Measurements from ENCODE around the gene LAMB1. TPM values are rescaled to one million over a fixed set of nuclear protein-coding genes. Genes with fewer than 3 reads are reported as not detected.
A peak's percentile ranks its signal among the peaks of the same experiment; 100 is the strongest.

The LAMB1 gene
- total RNA-seq, 1 experiment from 2014 or later, result 240 TPM

DNA sequence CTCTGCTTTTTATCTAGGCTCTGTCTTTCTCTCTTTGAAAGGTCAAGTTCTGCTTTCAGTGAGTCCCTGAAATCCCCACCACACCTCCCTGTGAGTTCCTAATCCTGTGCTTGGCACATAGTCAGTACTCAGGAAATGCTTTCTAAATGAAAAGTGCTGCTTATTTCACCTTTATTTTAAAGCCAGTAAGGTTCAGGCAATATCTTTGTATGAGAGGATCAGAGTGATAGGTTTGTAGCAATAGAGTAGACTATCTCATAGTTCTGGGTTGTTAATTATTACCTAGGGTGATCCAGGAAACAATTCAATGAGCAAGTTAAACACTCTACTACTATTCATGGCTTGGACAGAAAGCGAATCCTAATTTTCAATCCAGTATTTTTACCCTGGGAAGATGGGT, 7.4 kb upstream of the LAMB1 start:
- Mint-ChIP-seq H3K9me3 (ENCODE audit: low read depth, unreplicated experiment) (peaks cover 2% of the 10 kb centered on the region), H3K36me3 (ENCODE audit: insufficient read depth, unreplicated experiment) (peaks cover 5% of the 10 kb centered on the region), H3K27me3 (ENCODE audit: unreplicated experiment) (no peaks in the 10 kb centered on the region), H3K4me3 (ENCODE audit: low read depth, unreplicated experiment) (no peak overlapping the region), H3K27ac (ENCODE audit: unreplicated experiment) (peak overlapping the region; percentile 30), H3K4me1 (ENCODE audit: low read depth, unreplicated experiment) (peaks cover 43% of the 10 kb centered on the region)
- DNase-seq, result no peak
- CTCF ChIA-PET, result no interaction called here
- intact Hi-C loops (cut with micrococcal nuclease; ENCODE audit: unreplicated experiment), result no loop called here
- no TSS peak for BruUV-seq (replicated peaks)
- TF ChIP-seq, protein P1, sequence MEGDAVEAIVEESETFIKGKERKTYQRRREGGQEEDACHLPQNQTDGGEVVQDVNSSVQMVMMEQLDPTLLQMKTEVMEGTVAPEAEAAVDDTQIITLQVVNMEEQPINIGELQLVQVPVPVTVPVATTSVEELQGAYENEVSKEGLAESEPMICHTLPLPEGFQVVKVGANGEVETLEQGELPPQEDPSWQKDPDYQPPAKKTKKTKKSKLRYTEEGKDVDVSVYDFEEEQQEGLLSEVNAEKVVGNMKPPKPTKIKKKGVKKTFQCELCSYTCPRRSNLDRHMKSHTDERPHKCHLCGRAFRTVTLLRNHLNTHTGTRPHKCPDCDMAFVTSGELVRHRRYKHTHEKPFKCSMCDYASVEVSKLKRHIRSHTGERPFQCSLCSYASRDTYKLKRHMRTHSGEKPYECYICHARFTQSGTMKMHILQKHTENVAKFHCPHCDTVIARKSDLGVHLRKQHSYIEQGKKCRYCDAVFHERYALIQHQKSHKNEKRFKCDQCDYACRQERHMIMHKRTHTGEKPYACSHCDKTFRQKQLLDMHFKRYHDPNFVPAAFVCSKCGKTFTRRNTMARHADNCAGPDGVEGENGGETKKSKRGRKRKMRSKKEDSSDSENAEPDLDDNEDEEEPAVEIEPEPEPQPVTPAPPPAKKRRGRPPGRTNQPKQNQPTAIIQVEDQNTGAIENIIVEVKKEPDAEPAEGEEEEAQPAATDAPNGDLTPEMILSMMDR (IDR thresholded peaks at IDR 0.05; ENCODE audit: unreplicated experiment), result no peak

DNA sequence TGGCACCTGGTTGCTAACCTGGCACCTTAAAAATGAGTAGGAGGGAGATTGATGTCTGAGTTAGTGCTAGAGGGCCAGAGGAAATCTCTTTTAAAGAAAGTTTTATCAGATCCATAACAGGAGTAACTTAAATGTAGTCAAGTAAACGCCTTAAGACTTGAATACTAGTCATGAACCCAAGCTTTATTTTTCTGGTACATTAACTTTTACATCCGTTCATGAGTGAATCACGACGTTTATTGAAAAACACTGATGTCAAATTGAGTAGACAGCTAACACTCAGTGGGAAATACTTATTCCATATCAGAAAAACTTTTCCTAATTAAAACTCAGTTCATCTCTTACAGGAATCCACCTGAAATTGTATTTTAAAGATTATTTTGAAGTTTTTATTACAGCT, 6.9 kb upstream of the LAMB1 start:
- intact Hi-C loops (cut with micrococcal nuclease; ENCODE audit: unreplicated experiment), result no loop called here
- H3K27me3 Mint-ChIP-seq (ENCODE audit: unreplicated experiment), result no peaks in the 10 kb centered on the region
- no TSS peak for BruUV-seq (replicated peaks)
- no peak overlapping the region for H3K4me3 Mint-ChIP-seq (ENCODE audit: low read depth, unreplicated experiment)
- H3K27ac Mint-ChIP-seq (ENCODE audit: unreplicated experiment), result no peak overlapping the region
- peaks cover 2% of the 10 kb centered on the region for H3K9me3 Mint-ChIP-seq (ENCODE audit: low read depth, unreplicated experiment)
- peaks cover 5% of the 10 kb centered on the region for H3K36me3 Mint-ChIP-seq (ENCODE audit: insufficient read depth, unreplicated experiment)
- peaks cover 48% of the 10 kb centered on the region for H3K4me1 Mint-ChIP-seq (ENCODE audit: low read depth, unreplicated experiment)
- TF ChIP-seq, protein P1 (IDR thresholded peaks at IDR 0.05; ENCODE audit: unreplicated experiment), result no peak
- DNase-seq, result no peak
- CTCF ChIA-PET, result no interaction called here

GRCh38 chr7:108008827-108009226, 5.9 kb upstream of the LAMB1 start:
- TF ChIP-seq, protein P1 (IDR thresholded peaks at IDR 0.05; ENCODE audit: unreplicated experiment), result no peak
- Mint-ChIP-seq H3K27ac (ENCODE audit: unreplicated experiment) (no peak overlapping the region), H3K27me3 (ENCODE audit: unreplicated experiment) (no peaks in the 10 kb centered on the region), H3K4me3 (ENCODE audit: low read depth, unreplicated experiment) (no peak overlapping the region), H3K9me3 (ENCODE audit: low read depth, unreplicated experiment) (peaks cover 2% of the 10 kb centered on the region), H3K36me3 (ENCODE audit: insufficient read depth, unreplicated experiment) (peaks cover 11% of the 10 kb centered on the region), H3K4me1 (ENCODE audit: low read depth, unreplicated experiment) (peaks cover 59% of the 10 kb centered on the region)
- no peak for DNase-seq
- BruUV-seq (replicated peaks), result no TSS peak
- CTCF ChIA-PET, result no interaction called here
- intact Hi-C loops (cut with micrococcal nuclease; ENCODE audit: unreplicated experiment), result no loop called here

- H3K27me3 Mint-ChIP-seq (ENCODE audit: unreplicated experiment), result no peaks in the 10 kb centered on the region
- peaks cover 15% of the 10 kb centered on the region for H3K36me3 Mint-ChIP-seq (ENCODE audit: insufficient read depth, unreplicated experiment)
- no TSS peak for BruUV-seq (replicated peaks)
- CTCF ChIA-PET, result no interaction called here
- H3K4me3 Mint-ChIP-seq (ENCODE audit: low read depth, unreplicated experiment), result no peak overlapping the region
- no peak overlapping the region for H3K27ac Mint-ChIP-seq (ENCODE audit: unreplicated experiment)
- intact Hi-C loops (cut with micrococcal nuclease; ENCODE audit: unreplicated experiment), result no loop called here
- peaks cover 2% of the 10 kb centered on the region for H3K9me3 Mint-ChIP-seq (ENCODE audit: low read depth, unreplicated experiment)
- H3K4me1 Mint-ChIP-seq (ENCODE audit: low read depth, unreplicated experiment), result peaks cover 62% of the 10 kb centered on the region
- DNase-seq, result no peak
- TF ChIP-seq, protein P1 (IDR thresholded peaks at IDR 0.05; ENCODE audit: unreplicated experiment), result no peak
Measured at GRCh38 chr7:108008240-108008639, 5.3 kb upstream of the LAMB1 start.

All from Calu3 (cell line).